Breast epithelium (tissue), 4 donors: ENCODE results near the gene CHP1. TPM values are rescaled to one million over a fixed set of nuclear protein-coding genes. Genes with fewer than 3 reads are reported as not detected.

Experiments used
- DNase-seq, 2 donors: peaks; one replicate each; pipeline ENCODE4 v3.0.0-alpha.2; 2019; ENCODE audit warnings: low spot score in 2 of 2
- H3K27ac ChIP-seq, 2 donors: fragments of 200-600 bp; sonication (generic) in 1 of 2; one replicate each; pipeline ENCODE4 v1.5.1; 2016 to 2019; ENCODE audit warnings: mild to moderate bottlenecking in 1 of 2
- H3K27me3 ChIP-seq, 2 donors: fragments of 200-600 bp; sonication (generic) in 1 of 2; one replicate each; pipeline versions ENCODE4 v1.5.1 to v1.6.0; 2017 to 2019; ENCODE audit warnings: control low read depth in 1 of 2, mild to moderate bottlenecking in 1 of 2
- H3K36me3 ChIP-seq: fragments of 200-600 bp; one replicate; pipeline ENCODE4 v1.5.1; 2019
- H3K4me1 ChIP-seq, 2 donors: fragments of 200-600 bp; sonication (generic); one replicate each; pipeline ENCODE4 v1.5.1; 2016 to 2019; ENCODE audit warnings: control low read depth in 1 of 2
- H3K4me3 ChIP-seq, 3 donors: fragments of 200-600 bp; sonication (generic); 1 replicate in 2 of 3; 2 replicates in 1 of 3; pipeline ENCODE4 v1.5.1; 2016 to 2019; ENCODE audit warnings: mild to moderate bottlenecking in 3 of 3, moderate library complexity in 2 of 3
- H3K9me3 ChIP-seq, 2 donors: fragments of 200-600 bp; sonication (generic) in 1 of 2; one replicate each; pipeline ENCODE4 v1.5.1; 2016 to 2019; ENCODE audit warnings: control low read depth in 1 of 2
- POLR2A ChIP-seq: fragments of 450-650 bp; IDR thresholded peaks from one replicate; pipeline ENCODE4 v1.6.1; 2016; ENCODE audit warnings: antibody characterized with exemption, mild to moderate bottlenecking, moderate library complexity
- POLR2AphosphoS5 ChIP-seq, 3 donors: sonication (generic); formaldehyde crosslinking; IDR thresholded peaks; one replicate each; pipeline ENCODE4 v1.6.1; 2017; ENCODE audit warnings: antibody characterized with exemption in 3 of 3
- intact Hi-C: fragments of 100-400 bp; cut with DNase I; formaldehyde crosslinking; loops from one replicate; pipeline ENCODE4 v1.15.1; 2023; ENCODE audit warnings: low total_unique reads
- total RNA-seq, 3 donors: library from RNA; depleted of rRNA; stranded (reverse); fragments of >200 nt; gene quantifications; one replicate each; pipeline ENCODE4 v1.1.0, GENCODE V29; 2016
- TF ChIP-seq, protein P1 (sequence below), 3 donors: fragments of 450-650 bp; IDR thresholded peaks; one replicate each; pipeline ENCODE4 v1.5.1; 2016 to 2017; ENCODE audit warnings: antibody characterized with exemption in 3 of 3, mild to moderate bottlenecking in 3 of 3, moderate library complexity in 3 of 3

Gene CHP1
- total RNA-seq, 3 donors from 2014 or later, result 107 to 290 (median 120) TPM

GRCh38 chr15:41262571-41262970 is 31.5 kb downstream of the CHP1 start:
- Histone ChIP-seq H3K27me3 (no peaks in the 10 kb centered on the region), H3K36me3 (no peaks in the 10 kb centered on the region), H3K27ac (no peak overlapping the region), H3K4me1 (no peaks in the 10 kb centered on the region), H3K9me3 (no peaks in the 10 kb centered on the region), H3K4me3 (no peak overlapping the region)
- intact Hi-C loops, result no loop called here
- TF ChIP-seq POLR2AphosphoS5 (IDR thresholded peaks at IDR 0.05) (no peak), POLR2A (no peak)
- TF ChIP-seq, protein P1, sequence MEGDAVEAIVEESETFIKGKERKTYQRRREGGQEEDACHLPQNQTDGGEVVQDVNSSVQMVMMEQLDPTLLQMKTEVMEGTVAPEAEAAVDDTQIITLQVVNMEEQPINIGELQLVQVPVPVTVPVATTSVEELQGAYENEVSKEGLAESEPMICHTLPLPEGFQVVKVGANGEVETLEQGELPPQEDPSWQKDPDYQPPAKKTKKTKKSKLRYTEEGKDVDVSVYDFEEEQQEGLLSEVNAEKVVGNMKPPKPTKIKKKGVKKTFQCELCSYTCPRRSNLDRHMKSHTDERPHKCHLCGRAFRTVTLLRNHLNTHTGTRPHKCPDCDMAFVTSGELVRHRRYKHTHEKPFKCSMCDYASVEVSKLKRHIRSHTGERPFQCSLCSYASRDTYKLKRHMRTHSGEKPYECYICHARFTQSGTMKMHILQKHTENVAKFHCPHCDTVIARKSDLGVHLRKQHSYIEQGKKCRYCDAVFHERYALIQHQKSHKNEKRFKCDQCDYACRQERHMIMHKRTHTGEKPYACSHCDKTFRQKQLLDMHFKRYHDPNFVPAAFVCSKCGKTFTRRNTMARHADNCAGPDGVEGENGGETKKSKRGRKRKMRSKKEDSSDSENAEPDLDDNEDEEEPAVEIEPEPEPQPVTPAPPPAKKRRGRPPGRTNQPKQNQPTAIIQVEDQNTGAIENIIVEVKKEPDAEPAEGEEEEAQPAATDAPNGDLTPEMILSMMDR (IDR thresholded peaks at IDR 0.05), result no peak
- no peak for DNase-seq

DNA sequence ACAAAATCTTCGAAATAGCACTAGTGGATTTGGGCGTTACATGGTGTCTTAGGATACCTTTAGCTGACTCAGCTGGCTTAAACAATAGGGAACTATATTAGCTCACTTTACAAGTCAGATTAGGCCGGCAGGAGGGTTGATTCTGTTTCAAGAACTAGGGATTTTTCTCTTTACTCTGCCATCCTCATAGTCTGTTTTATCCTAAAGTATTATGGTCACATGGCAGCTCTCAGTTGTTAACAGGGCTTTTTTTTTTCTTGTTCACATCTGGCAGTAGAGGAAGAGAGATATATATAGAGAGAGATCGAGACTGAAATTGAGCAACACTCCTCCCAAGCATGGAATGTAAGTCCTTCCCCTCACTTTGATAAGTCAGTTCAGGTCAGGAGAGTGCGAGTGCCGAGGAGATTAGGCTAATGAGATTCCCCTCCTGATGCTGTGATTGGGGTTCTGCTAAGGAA is 32.9 kb downstream of the CHP1 start:
- Histone ChIP-seq H3K9me3 (no peaks in the 10 kb centered on the region), H3K27ac (no peak overlapping the region), H3K36me3 (no peaks in the 10 kb centered on the region), H3K4me3 (no peak overlapping the region), H3K4me1 (no peaks in the 10 kb centered on the region), H3K27me3 (no peaks in the 10 kb centered on the region)
- intact Hi-C loops, result no loop called here
- DNase-seq, result no peak
- TF ChIP-seq POLR2A, result no peak
- TF ChIP-seq POLR2AphosphoS5 (IDR thresholded peaks at IDR 0.05), result no peak
- TF ChIP-seq, protein P1 (IDR thresholded peaks at IDR 0.05), result no peak

- TF ChIP-seq, protein P1 (IDR thresholded peaks at IDR 0.05), result no peak
- TF ChIP-seq POLR2A (no peak), POLR2AphosphoS5 (IDR thresholded peaks at IDR 0.05) (no peak)
- H3K36me3 ChIP-seq, result peaks cover 4% of the 10 kb centered on the region
- H3K9me3 ChIP-seq, result no peaks in the 10 kb centered on the region
- no peak overlapping the region for H3K4me3 ChIP-seq
- H3K27me3 ChIP-seq, result no peaks in the 10 kb centered on the region
- H3K4me1 ChIP-seq, result no peaks in the 10 kb centered on the region
- no peak for DNase-seq
- H3K27ac ChIP-seq, result no peak overlapping the region
- intact Hi-C loops, result no loop called here
These were observed 38.8 kb downstream of the CHP1 start for GRCh38 chr15:41269887-41270286.

- intact Hi-C loops, result no loop called here
- H3K36me3 ChIP-seq, result no peaks in the 10 kb centered on the region
These were observed 45.8 kb downstream of the CHP1 start for GRCh38 chr15:41276831-41277230.

DNA sequence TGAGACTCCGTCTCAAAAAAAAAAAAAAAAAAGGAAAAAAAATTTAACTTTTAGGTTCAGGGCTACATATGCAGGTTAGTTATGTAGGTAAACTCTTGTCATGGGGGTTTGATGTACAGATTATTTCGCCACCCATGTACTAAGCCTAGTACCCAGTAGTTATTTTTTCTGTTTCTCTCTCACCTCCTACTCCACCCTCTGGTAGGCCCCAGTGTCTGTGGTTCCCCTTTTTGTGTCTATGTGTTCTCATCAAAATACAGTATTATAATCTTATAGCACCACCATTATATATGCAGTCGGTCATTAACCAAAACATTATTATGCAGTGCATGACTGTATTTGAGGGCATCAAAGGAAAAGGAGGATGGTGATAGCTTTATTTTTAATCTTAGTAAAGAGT is 47.3 kb downstream of the CHP1 start:
- no peak for DNase-seq

More at GRCh38 chr15:41276831-41277230, 45.8 kb downstream of the CHP1 start:
- Histone ChIP-seq H3K27me3 (no peaks in the 10 kb centered on the region), H3K4me3 (no peak overlapping the region), H3K9me3 (no peaks in the 10 kb centered on the region), H3K27ac (no peak overlapping the region), H3K4me1 (no peaks in the 10 kb centered on the region)
- TF ChIP-seq, protein P1 (IDR thresholded peaks at IDR 0.05), result no peak
- TF ChIP-seq POLR2AphosphoS5 (IDR thresholded peaks at IDR 0.05), result no peak
- TF ChIP-seq POLR2A, result no peak
- DNase-seq, result no peak

More for the DNA sequence above, 47.3 kb downstream of the CHP1 start:
- Histone ChIP-seq H3K27ac (no peak overlapping the region), H3K9me3 (no peaks in the 10 kb centered on the region), H3K36me3 (no peaks in the 10 kb centered on the region), H3K4me1 (no peaks in the 10 kb centered on the region), H3K27me3 (no peaks in the 10 kb centered on the region), H3K4me3 (no peak overlapping the region)
- intact Hi-C loops, result no loop called here
- TF ChIP-seq POLR2A (no peak), POLR2AphosphoS5 (IDR thresholded peaks at IDR 0.05) (no peak)
- TF ChIP-seq, protein P1 (IDR thresholded peaks at IDR 0.05), result no peak
